Glomerular endothelial cell (primary cell): ENCODE measurements around the gene FMN2. TPM values are rescaled to one million over a fixed set of nuclear protein-coding genes. Genes with fewer than 3 reads are reported as not detected.

ENCODE experiments used
- DNase-seq: peaks from one replicate; pipeline ENCODE4 v3.0.0-alpha.2; 2011; ENCODE audit warnings: low read depth, low spot score; ENCODE audit errors: extremely low read depth
- total RNA-seq: library from RNA; depleted of rRNA; stranded (reverse); fragments of >200 nt; gene quantifications from 2 replicates; pipeline ENCODE4 v1.2.3, GENCODE V29; 2015

FMN2 gene
- total RNA-seq, 1 donor from 2014 or later: 7.5 TPM

GRCh38 chr1:240468656-240469055 lies 377.0 kb downstream of the FMN2 start:
- no peak for DNase-seq

- DNase-seq: no peak
Measured at GRCh38 chr1:240474133-240474614, 382.5 kb downstream of the FMN2 start.

- DNase-seq: no peak
Measured at GRCh38 chr1:240475832-240476231, 384.1 kb downstream of the FMN2 start.

- no peak for DNase-seq
Measured at GRCh38 chr1:240478536-240478935, 386.9 kb downstream of the FMN2 start.

- DNase-seq: no peak
Measured at GRCh38 chr1:240484804-240485443, 393.2 kb downstream of the FMN2 start.

- no peak for DNase-seq
Measured at GRCh38 chr1:240486611-240487010, 394.9 kb downstream of the FMN2 start.

GRCh38 chr1:240487493-240487892 lies 395.8 kb downstream of the FMN2 start:
- DNase-seq: no peak

GRCh38 chr1:240491156-240491555 lies 399.5 kb downstream of the FMN2 start:
- no peak for DNase-seq

GRCh38 chr1:240491796-240492195 lies 400.1 kb downstream of the FMN2 start:
- no peak for DNase-seq

GRCh38 chr1:240492832-240493440 lies 401.3 kb downstream of the FMN2 start:
- DNase-seq: no peak

GRCh38 chr1:240495601-240496000 lies 403.9 kb downstream of the FMN2 start:
- no peak for DNase-seq

GRCh38 chr1:240496356-240496755 lies 404.7 kb downstream of the FMN2 start:
- no peak for DNase-seq

GRCh38 chr1:240496941-240497340 lies 405.3 kb downstream of the FMN2 start:
- DNase-seq: no peak

GRCh38 chr1:240497908-240498307 lies 406.2 kb downstream of the FMN2 start:
- DNase-seq: no peak

GRCh38 chr1:240498335-240498734 lies 406.7 kb downstream of the FMN2 start:
- DNase-seq: no peak

- no peak for DNase-seq
Measured at GRCh38 chr1:240499012-240499411, 407.3 kb downstream of the FMN2 start.

- no peak for DNase-seq
Measured at GRCh38 chr1:240500647-240501046, 409.0 kb downstream of the FMN2 start.

GRCh38 chr1:240501115-240501514 lies 409.4 kb downstream of the FMN2 start:
- no peak for DNase-seq

- DNase-seq: no peak
Measured at GRCh38 chr1:240503036-240503435, 411.4 kb downstream of the FMN2 start.

- no peak for DNase-seq
Measured at GRCh38 chr1:240503558-240503957, 411.9 kb downstream of the FMN2 start.

- no peak for DNase-seq
Measured at GRCh38 chr1:240506176-240506575, 414.5 kb downstream of the FMN2 start.

GRCh38 chr1:240508201-240508600 lies 416.5 kb downstream of the FMN2 start:
- no peak for DNase-seq

- no peak for DNase-seq
Measured at GRCh38 chr1:240508950-240509349, 417.3 kb downstream of the FMN2 start.
